ENCODE measurements around the gene MYH1. TPM values are rescaled to one million over a fixed set of nuclear protein-coding genes. Genes with fewer than 3 reads are reported as not detected.

Gene MYH1
- not detected in 2 replicates for total RNA-seq (2014; rRNA removed; shearing (Covaris generic); ENCODE audit: low replicate concordance)

DNA sequence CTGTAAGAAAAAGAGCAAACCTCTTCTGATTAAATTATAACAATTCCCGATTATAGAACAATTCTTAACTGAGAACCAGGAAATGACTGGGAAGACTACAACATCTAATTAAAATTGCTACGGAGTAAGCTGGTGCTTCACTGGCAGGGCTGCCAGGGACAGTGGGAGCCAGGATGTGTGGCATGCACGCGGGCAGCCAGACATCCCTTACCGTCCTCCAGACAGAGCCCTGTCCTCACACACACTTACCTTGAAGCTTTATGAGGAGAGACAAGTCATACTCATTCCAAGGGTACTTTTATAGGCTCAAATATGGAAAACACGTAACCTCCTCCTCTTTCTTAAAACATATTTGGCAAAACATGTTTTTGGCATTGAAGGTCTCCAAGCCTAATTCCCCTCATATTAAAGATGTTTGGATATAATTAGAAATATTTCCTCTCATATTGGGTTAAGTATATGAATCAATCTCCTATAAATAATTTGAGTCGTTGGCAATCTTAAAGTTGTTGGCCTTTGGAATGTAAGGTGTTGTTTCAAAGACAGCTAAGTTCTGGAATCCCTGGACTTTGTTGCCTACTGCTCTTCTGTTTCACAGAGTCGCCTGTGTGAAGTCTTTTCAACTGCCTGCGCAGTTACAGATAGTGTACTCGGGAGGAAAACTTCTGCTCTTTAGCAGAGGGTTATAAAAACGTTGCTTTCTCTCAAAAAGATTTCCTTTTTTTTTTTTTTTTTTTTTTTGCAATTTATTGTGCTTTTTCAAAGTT is at the start of gene MYH1:
Gene MYH1 (minus strand): TSS at position 272 of the 767 bp plus-strand sequence. CDS start 1,900 bp downstream, outside the sequence.
- no peaks in the 10 kb centered on the region for H4K20me1 ChIP-seq (ENCODE audit: insufficient read depth, low read depth, low read length)
- no peak for DNase-seq
- H3K27ac ChIP-seq (ENCODE audit: low read length), result no peak within 1 kb of the TSS
- no peak within 1 kb of the TSS for H3K4me2 ChIP-seq (ENCODE audit: low read depth, low read length, poor library complexity, severe bottlenecking)
- H3K4me3 ChIP-seq (ENCODE audit: low read length), result no peak within 1 kb of the TSS
- no peaks in the 10 kb centered on the region for H3K36me3 ChIP-seq (ENCODE audit: insufficient read depth, low read length)
- no peaks in the 10 kb centered on the region for H3K9me2 ChIP-seq (replicated peaks; ENCODE audit: insufficient read depth, low read length)
- no peaks in the 10 kb centered on the region for H3K4me1 ChIP-seq (ENCODE audit: low read length)
- no peaks in the 10 kb centered on the region for H3K79me2 ChIP-seq (ENCODE audit: low read length)
- H2AFZ ChIP-seq (ENCODE audit: low read length), result no peak within 1 kb of the TSS
- no peak within 1 kb of the TSS for H3K9ac ChIP-seq (ENCODE audit: low read length)
- no peaks in the 10 kb centered on the region for H3K9me3 ChIP-seq (ENCODE audit: low read length)
- H3K27me3 ChIP-seq (ENCODE audit: low read length), result no peaks in the 10 kb centered on the region

DNA sequence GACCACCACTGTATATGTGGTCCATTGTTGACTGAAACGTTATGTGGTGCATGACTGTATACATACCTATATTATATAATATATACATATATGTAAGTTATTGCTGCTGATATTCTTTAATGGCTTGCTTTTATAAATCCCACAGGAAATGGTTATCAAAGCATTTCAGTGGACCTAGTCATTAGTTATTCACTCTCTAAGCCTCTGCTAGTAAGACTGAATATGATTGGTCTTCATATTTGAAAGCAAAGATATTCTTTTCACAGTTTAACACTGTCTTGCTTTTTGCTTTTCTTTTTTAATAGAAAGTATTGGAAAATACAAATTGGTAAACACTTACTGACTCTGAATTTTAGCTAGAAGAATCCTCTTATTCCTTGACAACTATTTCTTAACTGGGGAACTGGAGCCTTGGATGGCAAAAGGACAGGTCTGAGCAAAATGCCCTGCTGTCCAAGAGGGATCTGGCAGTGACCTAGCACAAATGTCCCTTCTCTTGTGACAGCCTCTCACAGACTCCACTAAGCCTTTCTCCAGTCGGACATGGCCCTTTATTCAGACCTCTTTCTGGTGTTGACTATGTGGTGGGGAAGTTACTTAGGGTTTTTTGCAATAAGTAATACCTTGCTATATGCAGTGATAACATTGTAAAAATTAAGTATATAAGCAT is 45.8 kb upstream of the MYH1 start:
- Histone ChIP-seq H3K4me3 (ENCODE audit: low read length) (no peak overlapping the region), H3K4me1 (ENCODE audit: low read length) (no peaks in the 10 kb centered on the region), H4K20me1 (ENCODE audit: insufficient read depth, low read depth, low read length) (no peaks in the 10 kb centered on the region), H3K9me3 (ENCODE audit: low read length) (no peaks in the 10 kb centered on the region), H3K36me3 (ENCODE audit: insufficient read depth, low read length) (no peaks in the 10 kb centered on the region), H3K79me2 (ENCODE audit: low read length) (no peaks in the 10 kb centered on the region), H3K9me2 (replicated peaks; ENCODE audit: insufficient read depth, low read length) (no peaks in the 10 kb centered on the region), H3K9ac (ENCODE audit: low read length) (no peak overlapping the region), H2AFZ (ENCODE audit: low read length) (no peak overlapping the region), H3K27ac (ENCODE audit: low read length) (no peak overlapping the region), H3K4me2 (ENCODE audit: low read depth, low read length, poor library complexity, severe bottlenecking) (no peak overlapping the region), H3K27me3 (ENCODE audit: low read length) (no peaks in the 10 kb centered on the region)
- no peak for DNase-seq

DNA sequence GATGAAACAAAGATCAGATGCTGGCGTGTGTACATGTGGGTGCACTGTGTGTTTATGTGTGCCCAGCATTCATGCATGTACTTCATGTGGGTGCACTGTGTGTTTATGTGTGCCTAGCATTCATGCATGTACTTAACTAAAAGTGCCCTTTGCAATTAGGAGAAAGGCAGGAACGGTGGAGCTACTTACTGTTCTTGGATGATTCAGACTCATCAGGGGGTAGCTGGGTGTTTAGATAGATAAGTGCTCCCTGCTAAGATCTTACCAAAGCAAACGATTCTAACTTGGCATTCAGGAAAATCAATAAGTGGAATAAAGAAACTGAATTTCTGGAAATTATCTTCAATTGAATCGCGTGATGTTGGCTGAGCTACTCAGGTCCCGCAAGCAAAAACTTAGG is 39.7 kb upstream of the MYH1 start:
- no peak overlapping the region for H3K4me3 ChIP-seq (ENCODE audit: low read length)
- H3K9me2 ChIP-seq (replicated peaks; ENCODE audit: insufficient read depth, low read length), result no peaks in the 10 kb centered on the region
- DNase-seq, result no peak
- no peaks in the 10 kb centered on the region for H3K9me3 ChIP-seq (ENCODE audit: low read length)
- H3K4me2 ChIP-seq (ENCODE audit: low read depth, low read length, poor library complexity, severe bottlenecking), result no peak overlapping the region
- H3K27ac ChIP-seq (ENCODE audit: low read length), result no peak overlapping the region
- H3K9ac ChIP-seq (ENCODE audit: low read length), result no peak overlapping the region
- no peaks in the 10 kb centered on the region for H4K20me1 ChIP-seq (ENCODE audit: insufficient read depth, low read depth, low read length)
- no peaks in the 10 kb centered on the region for H3K79me2 ChIP-seq (ENCODE audit: low read length)
- H2AFZ ChIP-seq (ENCODE audit: low read length), result no peak overlapping the region
- no peaks in the 10 kb centered on the region for H3K4me1 ChIP-seq (ENCODE audit: low read length)
- no peaks in the 10 kb centered on the region for H3K36me3 ChIP-seq (ENCODE audit: insufficient read depth, low read length)
- no peaks in the 10 kb centered on the region for H3K27me3 ChIP-seq (ENCODE audit: low read length)

DNA sequence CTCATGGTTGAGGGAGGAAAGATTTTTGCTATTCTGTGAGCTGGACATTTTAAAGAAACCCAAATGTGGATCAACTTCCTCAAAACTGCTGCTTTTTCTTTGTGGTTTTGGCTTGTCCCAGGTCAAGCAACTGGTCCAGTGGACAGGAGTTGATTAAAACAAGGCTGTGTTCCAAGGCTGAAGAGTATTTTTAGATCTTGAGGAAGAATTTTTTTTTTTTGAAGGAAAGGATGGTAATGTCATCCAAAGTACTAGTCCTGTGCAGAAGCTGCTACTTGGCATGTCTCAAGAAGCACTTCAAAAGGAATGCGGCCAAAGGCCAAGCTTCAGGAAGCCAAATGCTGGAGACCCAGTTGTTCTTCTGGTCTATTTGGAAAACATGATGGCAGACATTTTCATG is 39.1 kb upstream of the MYH1 start:
- no peak for DNase-seq
- Histone ChIP-seq H3K27ac (ENCODE audit: low read length) (no peak overlapping the region), H3K9ac (ENCODE audit: low read length) (no peak overlapping the region), H2AFZ (ENCODE audit: low read length) (no peak overlapping the region), H3K27me3 (ENCODE audit: low read length) (no peaks in the 10 kb centered on the region), H3K9me3 (ENCODE audit: low read length) (no peaks in the 10 kb centered on the region), H3K4me3 (ENCODE audit: low read length) (no peak overlapping the region), H3K79me2 (ENCODE audit: low read length) (no peaks in the 10 kb centered on the region), H4K20me1 (ENCODE audit: insufficient read depth, low read depth, low read length) (no peaks in the 10 kb centered on the region), H3K9me2 (replicated peaks; ENCODE audit: insufficient read depth, low read length) (no peaks in the 10 kb centered on the region), H3K4me2 (ENCODE audit: low read depth, low read length, poor library complexity, severe bottlenecking) (no peak overlapping the region), H3K36me3 (ENCODE audit: insufficient read depth, low read length) (no peaks in the 10 kb centered on the region), H3K4me1 (ENCODE audit: low read length) (no peaks in the 10 kb centered on the region)

DNA sequence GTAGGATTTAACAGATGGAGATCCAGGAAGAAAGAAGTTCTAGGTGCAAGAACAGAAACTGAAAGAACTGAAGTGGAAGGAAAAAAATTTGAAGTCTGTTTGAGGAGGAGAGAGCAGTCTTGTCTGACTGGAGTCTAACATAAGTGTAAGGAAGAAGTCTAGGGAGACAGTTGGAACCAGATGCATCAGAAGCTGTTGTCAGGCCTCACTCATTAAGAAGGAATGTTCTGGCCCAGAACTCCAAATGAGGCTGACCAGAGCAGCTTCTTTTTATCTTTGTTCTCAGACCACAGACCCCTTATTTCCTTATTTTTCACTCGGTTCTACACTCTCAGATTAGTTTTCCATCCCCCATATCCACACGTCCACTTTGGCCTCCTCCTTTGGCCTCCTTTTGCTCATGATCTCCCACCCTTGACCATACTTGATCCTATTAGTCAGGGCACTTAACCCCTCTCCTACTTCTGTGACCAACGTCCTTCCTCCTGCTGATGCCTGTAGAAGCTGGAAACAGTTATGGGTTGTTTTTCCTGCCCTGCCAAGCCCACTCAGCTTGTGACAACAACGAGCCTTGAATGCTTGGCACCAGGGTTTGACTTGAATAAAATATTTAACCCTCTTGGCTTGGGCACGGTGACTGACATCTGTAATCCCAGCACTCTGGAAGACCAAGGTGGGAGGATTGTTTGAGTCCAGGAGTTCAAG is 38.1 kb upstream of the MYH1 start:
- Histone ChIP-seq H3K36me3 (ENCODE audit: insufficient read depth, low read length) (no peaks in the 10 kb centered on the region), H3K4me2 (ENCODE audit: low read depth, low read length, poor library complexity, severe bottlenecking) (no peak overlapping the region), H3K27me3 (ENCODE audit: low read length) (no peaks in the 10 kb centered on the region), H3K9me3 (ENCODE audit: low read length) (no peaks in the 10 kb centered on the region), H3K79me2 (ENCODE audit: low read length) (no peaks in the 10 kb centered on the region), H3K27ac (ENCODE audit: low read length) (no peak overlapping the region), H3K4me3 (ENCODE audit: low read length) (no peak overlapping the region), H4K20me1 (ENCODE audit: insufficient read depth, low read depth, low read length) (no peaks in the 10 kb centered on the region), H3K9ac (ENCODE audit: low read length) (no peak overlapping the region), H3K4me1 (ENCODE audit: low read length) (no peaks in the 10 kb centered on the region), H2AFZ (ENCODE audit: low read length) (no peak overlapping the region), H3K9me2 (replicated peaks; ENCODE audit: insufficient read depth, low read length) (no peaks in the 10 kb centered on the region)
- DNase-seq, result no peak

DNA sequence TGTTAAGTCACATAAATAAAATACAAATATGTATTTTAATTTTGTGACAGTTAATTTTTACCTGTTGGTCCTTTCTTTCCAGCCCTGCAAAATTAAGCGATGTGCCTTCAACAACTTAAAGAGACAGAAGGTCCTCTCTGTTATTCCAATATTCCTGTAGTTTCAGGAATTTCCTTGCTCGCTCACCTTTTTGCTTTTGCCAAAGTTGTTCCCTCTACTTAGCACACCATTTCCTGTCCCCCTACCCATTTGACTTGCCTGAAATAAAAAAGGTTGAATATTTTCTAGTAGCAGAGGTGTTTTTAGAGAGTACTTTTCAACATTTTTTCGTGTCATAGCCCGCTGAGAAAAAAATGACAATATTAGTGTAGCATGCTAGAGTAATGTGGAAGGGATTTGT is 31.7 kb upstream of the MYH1 start:
- no peak for DNase-seq
- Histone ChIP-seq H3K36me3 (ENCODE audit: insufficient read depth, low read length) (no peaks in the 10 kb centered on the region), H4K20me1 (ENCODE audit: insufficient read depth, low read depth, low read length) (no peaks in the 10 kb centered on the region), H3K4me2 (ENCODE audit: low read depth, low read length, poor library complexity, severe bottlenecking) (no peak overlapping the region), H3K79me2 (ENCODE audit: low read length) (no peaks in the 10 kb centered on the region), H3K4me3 (ENCODE audit: low read length) (no peak overlapping the region), H3K9me3 (ENCODE audit: low read length) (no peaks in the 10 kb centered on the region), H2AFZ (ENCODE audit: low read length) (no peak overlapping the region), H3K27me3 (ENCODE audit: low read length) (no peaks in the 10 kb centered on the region), H3K4me1 (ENCODE audit: low read length) (no peaks in the 10 kb centered on the region), H3K27ac (ENCODE audit: low read length) (no peak overlapping the region), H3K9me2 (replicated peaks; ENCODE audit: insufficient read depth, low read length) (no peaks in the 10 kb centered on the region), H3K9ac (ENCODE audit: low read length) (no peak overlapping the region)

DNA sequence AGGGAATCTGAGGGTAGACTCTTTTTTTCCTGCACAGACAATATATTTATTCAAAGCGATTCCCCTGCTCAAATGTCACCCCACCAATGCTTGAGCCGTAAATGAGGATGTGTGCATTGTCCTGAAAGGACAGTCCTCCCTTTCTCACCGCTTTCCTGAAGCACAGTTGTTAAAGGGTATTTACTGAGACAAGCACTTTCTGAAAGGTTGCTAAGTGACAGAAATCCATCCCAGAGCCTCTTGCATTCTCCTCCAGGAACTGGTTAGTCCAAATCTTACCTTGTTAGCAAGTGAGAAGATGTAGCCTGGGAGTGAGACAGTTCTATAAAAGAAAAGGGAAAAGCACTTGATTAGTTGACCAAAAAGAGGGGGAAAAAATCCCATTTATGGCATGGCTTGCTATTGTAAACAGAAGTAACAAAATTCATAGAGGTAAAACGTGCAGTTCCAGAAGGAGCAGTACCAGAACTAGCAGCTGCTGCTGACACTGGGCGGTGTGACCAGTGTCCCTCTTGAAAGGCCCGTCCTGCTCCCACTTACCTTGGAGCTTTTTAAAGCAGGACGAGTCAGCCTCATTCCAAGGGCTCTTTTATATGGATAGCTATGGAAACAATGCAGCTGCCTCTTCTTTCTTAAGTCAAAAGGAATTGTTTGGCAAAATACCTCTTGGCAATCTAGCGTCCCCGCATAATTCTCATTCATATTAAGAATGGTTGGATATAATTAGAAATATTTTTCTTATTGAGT is 30.9 kb upstream of the MYH1 start, which contains the start of gene MYH2:
Gene MYH2 (minus strand): TSS at position 563 of the 747 bp plus-strand sequence. CDS start 1,738 bp downstream, outside the sequence.
- no peaks in the 10 kb centered on the region for H3K27me3 ChIP-seq (ENCODE audit: low read length)
- DNase-seq, result no peak
- H3K9me2 ChIP-seq (replicated peaks; ENCODE audit: insufficient read depth, low read length), result no peaks in the 10 kb centered on the region
- H3K4me1 ChIP-seq (ENCODE audit: low read length), result no peaks in the 10 kb centered on the region
- no peak within 1 kb of the TSS for H3K4me2 ChIP-seq (ENCODE audit: low read depth, low read length, poor library complexity, severe bottlenecking)
- no peaks in the 10 kb centered on the region for H3K9me3 ChIP-seq (ENCODE audit: low read length)
- H3K4me3 ChIP-seq (ENCODE audit: low read length), result no peak within 1 kb of the TSS
- H2AFZ ChIP-seq (ENCODE audit: low read length), result no peak within 1 kb of the TSS
- no peaks in the 10 kb centered on the region for H4K20me1 ChIP-seq (ENCODE audit: insufficient read depth, low read depth, low read length)
- H3K36me3 ChIP-seq (ENCODE audit: insufficient read depth, low read length), result no peaks in the 10 kb centered on the region
- H3K27ac ChIP-seq (ENCODE audit: low read length), result no peak within 1 kb of the TSS
- no peak within 1 kb of the TSS for H3K9ac ChIP-seq (ENCODE audit: low read length)
- H3K79me2 ChIP-seq (ENCODE audit: low read length), result no peaks in the 10 kb centered on the region
